Endothelial cell of hepatic sinusoid (primary cell): ENCODE data around the gene SLC38A6.

Source experiments
- in situ Hi-C: cut with HindIII; loops from 2 replicates; pipeline ENCODE4 v1.10.0; 2017; ENCODE audit warnings: low sequenced_read_pairs

The SLC38A6 gene

DNA sequence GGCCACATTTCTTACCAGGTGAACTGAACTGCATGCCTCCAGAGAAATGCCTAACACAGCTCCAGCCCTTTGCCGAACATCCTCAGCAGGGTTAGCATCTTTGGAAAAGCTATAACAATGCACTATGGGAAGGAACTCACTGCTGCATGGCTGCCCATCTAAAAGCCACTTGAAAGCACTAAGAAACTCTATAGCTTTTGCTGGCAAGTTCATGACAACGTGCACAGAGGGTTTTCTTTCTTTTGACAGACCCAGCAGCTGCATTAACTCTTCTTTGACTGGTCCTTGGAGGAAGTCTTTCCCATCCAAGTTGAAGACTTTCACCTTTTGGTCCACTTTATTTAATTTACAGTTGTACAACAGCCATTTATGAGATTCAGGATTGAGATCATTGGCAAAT lies 5.5 kb upstream of the SLC38A6 start:
- in situ Hi-C loops = loop anchor here (5.0 kb wide), 1 partner anchor 33 kb away; no protein-coding TSS in a partner anchor

DNA sequence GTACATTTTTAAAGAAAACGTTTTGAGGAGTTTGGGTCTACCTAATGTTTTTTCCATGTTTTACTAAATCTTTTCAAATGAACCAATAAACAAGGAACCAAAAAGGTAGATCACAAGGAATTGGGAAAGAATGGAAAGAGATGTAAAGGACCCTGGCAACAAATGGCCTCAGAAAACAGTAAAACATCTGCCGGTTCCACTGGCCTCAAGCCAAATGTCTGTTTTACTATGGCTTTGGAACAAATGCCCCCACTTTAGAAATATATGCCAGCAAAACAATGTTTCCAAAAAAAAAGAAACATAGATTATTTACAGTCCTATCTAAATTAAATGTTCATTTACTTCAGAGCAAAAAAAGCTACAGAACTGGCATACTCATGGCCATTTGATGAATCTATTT lies 3.2 kb upstream of the SLC38A6 start:
- in situ Hi-C loops = loop anchor here (5.0 kb wide), 1 partner anchor 36 kb away; no protein-coding TSS in a partner anchor

DNA sequence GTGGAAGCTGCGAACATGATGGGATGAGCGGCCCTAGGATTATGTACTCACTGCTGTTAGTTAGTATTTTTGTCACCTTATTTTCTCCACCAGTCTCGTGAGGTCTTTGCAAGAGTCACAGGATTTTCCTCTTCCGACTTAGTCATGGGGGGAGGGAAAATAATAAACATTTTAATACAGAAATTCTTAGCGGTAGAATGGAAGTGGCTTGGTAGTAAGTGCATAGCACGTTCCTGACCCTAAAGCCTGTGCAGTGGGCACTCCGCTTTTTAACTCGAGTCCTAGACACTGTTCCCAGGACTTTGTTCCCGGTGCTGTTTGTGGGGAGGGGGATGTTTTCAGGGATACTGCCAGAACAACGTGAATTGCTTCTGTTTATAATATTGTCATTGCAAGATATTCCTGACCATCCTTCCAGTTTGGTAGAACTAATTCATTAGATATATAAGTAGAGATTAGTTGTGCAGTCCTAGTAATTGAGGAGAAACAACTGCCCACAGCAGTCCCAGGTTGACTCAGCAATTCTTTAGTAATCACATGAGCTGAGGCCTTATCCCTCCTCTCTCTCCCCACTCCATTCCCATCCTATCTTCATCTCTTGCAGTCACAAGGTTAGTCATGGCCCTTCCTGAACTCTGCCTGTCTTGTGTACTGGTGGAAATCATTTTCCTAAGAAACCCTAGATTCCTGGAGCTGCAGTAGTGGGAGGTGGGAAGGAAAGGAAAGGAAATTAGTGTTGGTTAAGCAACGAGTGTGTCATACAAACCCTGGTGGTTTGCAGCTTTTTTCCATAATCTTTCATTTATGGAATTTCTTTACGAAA lies 799 bp downstream of the SLC38A6 start:
- in situ Hi-C loops = loop anchor here (10.0 kb wide), 1 partner anchor 63 kb away; no protein-coding TSS in a partner anchor

DNA sequence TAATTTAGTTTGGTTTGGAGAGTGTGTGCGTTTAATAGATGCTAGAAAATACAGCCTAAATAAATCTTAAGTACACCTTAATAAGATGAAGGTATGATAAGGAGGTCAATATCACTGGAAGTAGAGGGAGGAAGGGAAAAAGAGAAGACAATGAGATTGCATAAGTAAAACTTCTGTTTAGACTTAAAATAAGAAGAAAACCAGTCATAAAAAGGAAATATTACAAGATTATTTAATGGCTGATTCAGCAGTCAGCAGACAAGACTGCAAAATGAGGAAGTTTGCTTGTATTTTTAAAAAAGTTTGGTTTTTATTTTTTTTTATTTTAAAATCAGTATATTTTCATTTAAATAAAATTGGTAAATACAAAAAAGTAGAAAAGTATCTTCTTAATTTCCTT lies 3.2 kb downstream of the SLC38A6 start:
- in situ Hi-C loops = loop anchor here (10.0 kb wide), 1 partner anchor 61 kb away; no protein-coding TSS in a partner anchor

DNA sequence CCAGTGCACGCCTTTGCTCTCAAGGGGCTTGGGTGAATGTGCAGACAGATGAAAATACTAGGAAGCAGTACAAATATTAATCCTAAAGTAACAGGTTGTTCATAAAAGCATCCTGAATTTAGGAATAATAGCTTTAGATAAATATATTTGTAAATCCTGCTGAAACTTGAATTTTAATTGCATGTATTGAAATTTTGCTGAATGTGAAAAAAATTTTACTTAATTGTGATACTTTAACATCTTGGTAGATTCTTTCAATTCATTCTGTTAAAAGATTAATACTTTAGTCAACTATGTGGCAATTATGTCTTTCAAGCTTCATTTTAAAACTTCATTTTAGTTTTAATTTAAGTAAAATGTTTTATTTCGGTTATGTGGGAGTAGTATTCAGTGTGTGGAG lies 5.5 kb downstream of the SLC38A6 start:
- in situ Hi-C loops = loop anchor here (10.0 kb wide), 1 partner anchor 58 kb away; no protein-coding TSS in a partner anchor

DNA sequence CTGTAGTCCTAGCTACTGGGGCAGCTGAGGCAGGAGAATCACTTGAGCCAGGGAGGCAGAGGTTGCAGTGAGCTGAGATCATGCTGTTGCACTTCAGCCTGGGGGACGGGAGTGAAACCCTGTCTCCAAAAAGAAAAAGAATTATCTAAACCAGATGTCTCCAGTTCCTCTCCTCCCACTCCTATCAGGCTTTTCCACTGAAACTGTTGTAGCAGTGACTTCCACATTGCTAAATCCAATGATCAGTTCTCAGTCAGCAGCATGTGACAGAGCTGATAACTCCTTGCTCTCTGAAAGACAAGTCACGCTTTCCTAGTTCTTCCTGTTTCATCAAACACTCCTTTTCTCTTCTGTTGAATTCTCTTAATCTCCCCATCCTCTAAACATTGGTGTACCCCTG lies 8.6 kb downstream of the SLC38A6 start:
- in situ Hi-C loops = loop anchor here (10.0 kb wide), 1 partner anchor 55 kb away; no protein-coding TSS in a partner anchor

DNA sequence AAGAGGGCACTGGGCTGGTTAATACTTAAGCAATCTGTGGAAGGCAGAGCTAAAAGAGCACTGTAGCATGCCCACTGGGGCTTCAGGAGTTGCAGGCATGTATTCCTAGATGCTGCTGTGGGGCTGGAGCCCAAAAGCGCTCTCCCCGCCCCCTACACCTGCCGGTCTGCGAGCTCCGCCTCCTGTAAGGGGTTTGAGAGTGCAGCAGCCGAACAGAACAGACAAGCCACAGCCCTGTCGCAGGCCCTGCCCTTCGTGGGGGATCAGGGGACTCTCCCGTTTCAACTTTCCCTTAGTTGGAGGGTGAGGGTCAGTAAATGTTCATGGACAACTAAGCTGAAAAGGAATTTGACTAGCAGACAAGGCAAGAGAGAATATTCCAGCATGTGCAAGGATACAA lies 17.6 kb downstream of the SLC38A6 start:
- in situ Hi-C loops = no loop called here

DNA sequence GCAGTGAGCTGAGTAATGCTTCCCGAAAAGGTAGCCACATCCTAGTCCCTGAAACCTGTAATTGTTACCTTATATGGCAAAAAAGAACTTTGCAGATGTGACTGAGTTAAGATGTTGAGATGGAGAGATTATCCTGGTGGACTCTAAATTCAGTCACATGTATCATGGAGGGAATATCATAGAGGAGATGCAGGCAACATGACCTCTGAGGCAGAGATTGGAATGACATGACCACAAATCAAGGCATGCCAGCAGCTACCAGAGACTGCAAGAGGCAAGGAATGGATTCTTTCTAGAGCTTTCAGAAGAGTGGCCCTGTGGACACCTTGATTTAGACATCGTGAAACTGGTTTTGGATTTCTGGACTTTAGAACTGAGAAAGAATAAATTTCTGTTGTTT lies 18.5 kb downstream of the SLC38A6 start:
- in situ Hi-C loops = no loop called here

DNA sequence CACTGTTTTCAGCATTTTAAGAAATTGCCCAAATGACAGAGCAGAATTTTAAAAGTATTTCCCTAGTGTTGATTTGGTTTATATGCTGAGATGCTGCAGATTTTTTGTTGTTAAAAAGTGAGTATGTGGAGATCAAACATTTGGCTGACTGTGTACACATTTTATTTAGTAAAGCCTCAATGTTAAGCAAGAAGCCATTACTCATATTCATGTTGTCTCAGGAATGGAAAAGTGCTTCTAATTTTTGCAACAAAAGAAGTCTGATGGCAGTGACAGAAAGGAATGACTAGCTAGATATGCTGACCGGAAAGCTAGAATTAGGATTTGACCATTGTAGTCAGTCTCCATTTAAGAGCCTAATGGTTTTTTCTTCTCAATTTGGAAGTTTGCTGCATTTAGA lies 22.5 kb downstream of the SLC38A6 start:
- in situ Hi-C loops = no loop called here

DNA sequence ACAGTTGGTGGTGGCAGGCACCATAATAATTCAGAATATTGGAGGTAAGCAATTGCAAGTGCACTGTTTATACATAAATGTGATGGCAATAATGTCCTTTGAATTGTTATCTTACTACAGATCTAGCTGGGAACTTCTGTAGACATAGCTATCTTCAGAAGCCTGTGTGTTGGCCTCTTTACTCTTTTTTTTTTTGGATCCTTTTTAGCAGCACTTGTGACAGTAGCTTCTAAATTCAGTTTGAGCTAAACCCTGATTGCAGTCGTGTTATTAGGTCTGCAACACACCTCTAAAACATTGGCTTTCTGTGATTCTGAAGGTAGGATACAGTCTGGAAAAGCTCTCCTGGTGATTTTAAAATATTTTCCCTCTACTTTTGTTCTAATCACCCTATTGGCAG lies 38.5 kb downstream of the SLC38A6 start:
- in situ Hi-C loops = no loop called here

DNA sequence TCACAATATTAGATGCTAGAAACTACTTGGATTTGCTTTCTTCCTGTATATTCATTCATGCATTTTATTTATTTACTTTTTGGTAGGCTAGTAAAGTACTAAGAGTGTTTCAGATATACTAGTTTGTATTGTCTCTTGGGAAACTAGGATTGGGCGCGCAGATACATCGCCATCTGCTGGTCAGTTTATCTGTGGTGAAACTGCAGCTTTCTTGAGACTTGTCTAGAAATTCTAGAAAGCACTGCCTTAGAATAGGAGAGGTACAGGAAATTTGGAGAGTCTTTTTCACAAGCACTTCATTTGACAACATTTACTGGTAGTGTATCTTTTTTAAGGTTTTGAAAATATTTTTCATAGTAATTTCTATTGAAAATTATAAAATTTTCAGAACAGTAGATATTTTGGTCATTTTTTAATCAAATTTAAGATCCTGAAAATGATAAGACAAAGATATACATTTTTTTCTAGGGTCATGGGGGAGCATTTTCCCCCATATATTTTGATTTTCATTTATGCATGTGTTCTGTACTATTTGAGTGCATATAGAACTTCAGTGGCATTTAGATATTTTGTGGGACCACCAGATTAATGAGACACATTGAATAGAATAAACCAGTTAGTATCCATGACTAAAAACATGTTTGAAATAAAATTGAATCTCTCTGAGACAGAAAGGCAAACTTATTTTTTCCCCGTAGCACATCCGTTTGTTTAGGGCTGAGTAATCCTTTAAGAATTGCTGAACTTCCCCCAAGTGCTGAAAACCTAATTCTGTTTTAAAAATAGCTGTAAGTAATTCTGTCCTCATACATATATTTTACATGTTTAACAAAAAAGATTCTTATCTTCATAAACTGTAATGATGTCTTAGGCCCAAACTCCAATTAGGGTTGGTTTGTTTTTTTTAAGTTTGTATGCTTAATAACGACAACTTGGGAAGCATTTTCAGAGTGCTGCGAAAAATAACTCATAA lies 44.5 kb downstream of the SLC38A6 start:
- in situ Hi-C loops = no loop called here

DNA sequence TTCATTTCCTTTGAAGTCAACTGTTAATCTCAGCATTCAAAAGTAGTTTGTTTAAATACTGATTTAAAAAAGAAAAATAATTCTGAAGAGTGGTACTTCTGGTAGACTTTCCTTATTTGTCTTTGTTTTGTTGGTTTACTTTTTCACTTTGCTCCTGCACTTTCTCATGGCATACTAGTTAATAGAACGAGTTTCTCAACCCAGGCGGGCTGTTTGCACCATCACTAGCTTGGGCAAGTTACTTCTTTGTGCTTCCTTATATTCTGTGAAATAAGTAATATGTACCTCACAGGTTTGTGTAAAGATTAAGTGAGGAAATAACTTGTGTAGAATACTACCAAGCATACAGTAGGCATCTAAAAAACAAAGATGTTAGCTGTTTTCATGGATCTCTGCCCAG lies 45.5 kb downstream of the SLC38A6 start:
- in situ Hi-C loops = no loop called here

DNA sequence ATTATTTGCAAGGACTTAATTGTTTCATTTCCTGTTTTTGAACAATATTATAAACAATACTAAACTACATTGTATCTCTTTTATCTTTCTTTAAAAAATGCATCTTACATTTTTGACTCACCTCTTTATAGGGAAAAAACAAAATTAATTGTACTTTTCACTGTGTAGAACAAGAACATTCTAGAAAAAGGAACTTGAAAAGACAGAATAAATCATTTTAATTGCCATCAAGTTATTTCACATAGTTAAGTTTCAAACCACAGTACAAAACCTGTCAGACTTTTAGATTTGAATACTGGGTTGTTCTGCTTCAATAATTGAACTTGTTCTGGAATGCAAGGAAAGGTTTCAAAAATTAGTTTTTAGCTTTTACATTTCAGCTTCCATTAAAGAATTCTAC lies 50.0 kb downstream of the SLC38A6 start:
- in situ Hi-C loops = no loop called here

DNA sequence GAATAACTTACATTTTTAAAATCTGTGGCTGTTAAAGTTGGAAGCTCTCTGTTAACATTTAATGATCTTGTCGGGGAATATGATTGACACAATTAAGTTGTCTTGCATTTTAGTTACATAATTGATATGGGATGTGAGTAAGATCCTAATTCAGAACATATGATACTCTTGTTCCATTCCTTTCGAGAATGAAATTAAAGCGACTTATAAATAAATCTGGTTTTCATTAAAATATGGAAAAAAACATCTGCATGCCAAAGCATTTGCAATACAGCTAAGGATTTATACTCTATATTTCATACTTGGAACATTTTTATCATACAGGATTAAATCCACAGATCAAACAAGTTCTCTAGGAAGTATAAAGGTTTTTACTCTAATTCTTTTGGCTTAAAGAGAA lies 52.0 kb downstream of the SLC38A6 start:
- in situ Hi-C loops = no loop called here

DNA sequence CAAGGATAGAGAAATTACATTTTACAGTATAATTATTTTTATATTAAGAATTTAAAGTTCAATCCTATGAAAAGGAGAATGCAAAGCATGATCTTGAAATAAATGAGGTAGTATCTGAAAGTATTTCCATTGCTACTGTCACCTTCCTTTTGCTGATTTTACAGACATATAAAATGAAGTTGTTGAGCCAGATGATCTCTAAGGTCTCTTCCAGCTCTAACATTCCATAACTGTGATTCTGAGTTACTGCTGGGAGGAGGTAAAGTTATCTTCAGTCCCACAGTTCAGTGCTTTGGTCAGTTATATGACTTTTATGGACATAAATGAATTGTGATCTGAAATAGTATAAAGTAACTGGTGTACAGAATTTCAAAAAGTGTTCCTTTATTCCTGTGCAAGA lies 52.8 kb downstream of the SLC38A6 start:
- in situ Hi-C loops = no loop called here

DNA sequence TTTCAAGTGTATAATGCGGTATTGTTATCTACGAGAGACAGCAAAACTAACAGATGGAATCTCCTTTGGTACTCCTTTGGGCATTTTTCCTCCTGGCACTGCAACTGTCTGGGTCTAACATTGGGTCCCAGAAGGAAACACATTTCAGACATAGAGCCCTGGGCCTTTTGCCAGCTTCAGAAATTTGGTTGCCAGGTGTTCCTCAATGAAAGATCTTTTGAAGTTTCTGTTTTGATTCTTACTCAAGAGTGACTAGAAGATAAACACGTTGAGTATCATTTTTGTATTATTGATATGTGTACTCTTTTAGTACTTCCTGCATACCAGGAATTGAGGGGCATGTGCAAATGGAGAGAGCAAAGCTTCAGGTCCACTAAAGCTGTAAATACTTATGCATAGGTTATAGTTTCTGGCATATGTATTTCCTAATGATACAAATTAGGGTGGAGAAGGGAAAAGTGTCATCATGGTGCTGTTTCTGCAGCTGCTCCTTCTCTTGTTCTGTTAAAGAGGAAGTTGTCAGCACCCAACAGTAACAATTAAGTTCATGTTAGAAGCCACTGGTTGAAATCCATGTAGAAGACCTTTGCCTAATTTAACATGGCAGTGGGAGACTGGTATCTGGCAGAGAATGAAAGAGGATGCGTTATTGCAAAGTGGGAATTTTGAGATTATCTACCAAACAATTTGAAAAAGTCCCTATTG lies 53.5 kb downstream of the SLC38A6 start:
- in situ Hi-C loops = no loop called here

DNA sequence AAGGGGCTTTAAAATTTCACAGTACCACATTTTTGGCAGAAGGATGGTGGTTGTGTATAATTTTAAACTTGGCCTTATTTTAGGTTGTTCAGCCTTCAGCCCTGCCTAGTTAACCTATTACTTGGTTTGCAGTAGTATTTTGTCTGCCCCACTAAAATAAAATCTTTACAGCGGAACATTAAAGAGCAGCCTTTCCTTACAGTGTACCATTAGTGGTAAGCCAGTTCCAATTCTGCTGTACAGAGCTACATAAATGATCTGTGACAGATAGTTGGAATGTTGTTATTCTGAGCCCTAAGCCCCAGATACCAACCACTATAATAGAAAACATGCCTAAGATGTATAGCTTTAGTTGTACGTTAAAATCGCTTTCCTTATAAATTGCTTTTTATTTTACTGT lies 56.2 kb downstream of the SLC38A6 start:
- in situ Hi-C loops = no loop called here

DNA sequence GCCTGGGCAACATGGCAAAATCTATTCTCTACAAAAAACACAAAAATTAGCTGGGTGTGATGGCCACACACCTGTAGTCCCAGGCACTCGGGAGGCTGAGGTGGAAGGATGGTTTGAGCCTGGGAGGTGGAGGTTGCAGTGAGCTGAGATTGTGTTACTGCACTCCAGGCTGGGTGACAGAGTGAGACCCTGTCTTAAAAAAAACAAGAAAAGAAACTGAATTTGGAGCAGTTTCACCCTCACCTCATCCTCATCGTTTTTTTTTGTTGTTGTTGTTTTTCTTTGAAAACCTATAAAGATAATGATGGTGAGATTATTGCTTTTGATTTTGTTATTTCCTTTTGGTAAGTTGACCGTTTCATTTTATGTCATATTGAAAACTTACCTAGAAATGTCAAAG lies 60.7 kb downstream of the SLC38A6 start:
- in situ Hi-C loops = loop anchor here (10.0 kb wide), 1 partner anchor 57 kb away; the partner anchor contains the start of genes SLC38A6 and TRMT5

DNA sequence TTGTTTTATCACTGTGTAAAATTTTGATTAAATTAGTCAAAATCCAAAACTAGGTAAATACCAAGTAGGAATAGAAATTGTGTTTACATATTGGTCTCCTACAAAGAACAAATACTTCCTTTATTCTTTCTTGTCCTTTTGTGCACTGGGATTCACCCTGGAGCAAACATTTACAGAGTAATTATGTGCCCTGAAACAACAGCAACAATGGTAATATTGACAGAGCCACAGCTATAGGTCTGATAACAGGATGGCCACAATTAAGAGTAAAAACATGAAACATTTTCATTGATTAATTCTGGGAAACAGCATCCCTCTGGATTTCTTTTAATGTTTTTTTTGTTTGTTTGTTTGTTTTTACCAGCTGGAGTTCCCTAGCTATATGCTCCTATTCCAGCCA lies 61.2 kb downstream of the SLC38A6 start:
- in situ Hi-C loops = loop anchor here (10.0 kb wide), 1 partner anchor 57 kb away; the partner anchor contains the start of genes SLC38A6 and TRMT5

DNA sequence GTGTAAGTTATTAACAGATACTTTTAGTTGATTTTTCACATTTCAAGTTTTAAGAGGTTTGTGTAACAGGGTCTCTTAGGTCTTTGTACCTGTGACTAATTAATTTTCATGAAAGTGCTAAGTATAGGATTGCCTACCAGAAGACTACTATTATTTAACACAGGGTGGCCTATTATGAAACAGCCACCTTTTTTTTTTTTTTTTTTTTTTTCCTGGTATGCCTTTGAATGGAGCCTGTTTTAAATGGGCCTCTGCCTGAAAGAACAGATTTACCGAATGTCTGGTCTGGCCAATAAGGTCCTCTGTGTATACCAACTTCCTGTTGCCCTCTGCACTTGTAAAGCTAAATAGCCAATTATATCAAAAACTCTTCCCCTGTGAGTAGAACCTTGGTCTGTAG lies 62.5 kb downstream of the SLC38A6 start:
- in situ Hi-C loops = loop anchor here (10.0 kb wide), 1 partner anchor 59 kb away; the partner anchor contains the start of genes SLC38A6 and TRMT5
